GM21723 (cell line): Measurements from ENCODE around the gene SPINDOC.
"Not testable (repeated sequence)": the region's sequence is repeated elsewhere in the genome, so short reads cannot be mapped to it uniquely, and the experiment has no call there.

Experiments
- ATAC-seq: cut with Tn5 transposase; IDR thresholded peaks from one replicate; pipeline ENCODE4 v1.9.1; 2021; ENCODE audit warnings: mild to moderate bottlenecking, moderate library complexity; ENCODE audit not compliant: unreplicated experiment

The SPINDOC gene

DNA sequence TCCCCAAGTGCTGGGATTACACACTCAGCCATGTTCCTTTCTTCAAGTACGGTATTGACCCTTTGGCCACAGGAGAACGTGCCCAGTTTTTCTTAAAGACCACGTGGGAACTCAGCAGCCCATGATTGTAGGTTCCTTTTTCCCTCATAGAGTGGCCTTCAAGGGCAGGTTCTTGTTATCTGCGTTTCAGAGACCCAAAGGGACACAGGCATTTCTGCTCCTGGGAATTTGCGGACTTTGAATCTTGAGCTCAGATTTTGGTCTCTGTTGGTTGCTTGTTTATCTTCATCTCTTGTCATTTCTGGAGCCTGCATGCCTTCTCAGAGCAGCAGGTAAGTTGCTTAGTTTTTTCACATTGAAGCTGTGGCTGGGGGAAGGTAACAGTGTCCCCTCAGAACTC, 37.7 kb downstream of the SPINDOC start:
- no peak for ATAC-seq

DNA sequence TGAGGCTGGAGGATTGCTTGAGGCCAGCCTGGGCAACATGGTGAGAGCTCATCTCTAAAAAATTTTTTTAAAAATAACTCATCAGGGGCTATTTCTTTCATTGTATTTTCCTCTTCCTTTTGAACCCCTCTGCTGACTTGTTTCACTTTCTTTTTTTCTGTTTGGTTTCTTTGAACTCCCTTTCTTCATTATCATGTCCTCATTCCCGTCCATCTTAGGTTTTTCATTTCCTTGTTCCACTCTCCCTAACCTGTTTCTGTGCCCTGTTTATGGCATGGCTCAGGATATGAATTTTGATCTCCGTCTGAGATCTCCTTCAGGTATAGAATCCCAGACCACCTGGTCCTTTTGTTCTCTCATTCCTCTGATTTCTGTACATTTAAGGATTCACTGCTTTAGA, 38.1 kb downstream of the SPINDOC start:
- ATAC-seq, result no peak

DNA sequence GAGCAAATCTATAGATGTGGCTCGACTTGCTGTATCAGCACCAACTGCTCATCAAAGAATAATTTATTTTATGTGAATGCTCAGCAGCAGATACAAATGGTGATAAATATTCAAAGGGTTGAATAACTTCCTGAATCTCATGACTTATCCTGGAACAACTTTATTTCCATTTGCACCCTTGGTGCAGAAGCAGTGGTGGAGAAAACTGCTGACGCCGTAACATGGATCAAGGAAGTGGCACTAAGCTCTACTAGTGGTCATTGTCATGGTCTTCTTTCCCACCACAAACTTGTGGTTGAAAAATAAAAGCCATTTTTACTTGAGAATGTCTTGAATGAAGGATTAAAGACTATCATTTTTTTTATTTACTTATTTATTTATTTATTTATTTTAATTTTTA, 40.2 kb downstream of the SPINDOC start:
- ATAC-seq, result no peak

DNA sequence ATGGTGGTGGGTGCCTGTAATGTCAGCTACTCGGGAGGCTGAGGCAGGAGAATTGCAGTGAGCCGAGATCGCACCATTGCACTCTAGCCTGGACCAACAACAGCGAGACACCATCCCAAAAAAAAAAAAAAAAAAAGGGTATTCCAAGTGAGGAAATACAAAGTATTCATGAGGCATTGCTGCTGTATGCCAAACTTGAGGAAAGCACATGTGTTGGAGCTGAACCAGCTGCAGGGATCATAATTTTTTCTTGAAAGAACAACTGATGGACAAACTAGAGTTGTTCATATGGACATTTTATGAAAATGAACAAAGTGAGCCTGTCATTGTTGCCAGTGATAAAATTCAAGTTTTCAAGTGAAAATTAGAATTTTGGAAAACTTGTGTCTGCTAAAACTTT, 41.4 kb downstream of the SPINDOC start:
- ATAC-seq, result no peak

DNA sequence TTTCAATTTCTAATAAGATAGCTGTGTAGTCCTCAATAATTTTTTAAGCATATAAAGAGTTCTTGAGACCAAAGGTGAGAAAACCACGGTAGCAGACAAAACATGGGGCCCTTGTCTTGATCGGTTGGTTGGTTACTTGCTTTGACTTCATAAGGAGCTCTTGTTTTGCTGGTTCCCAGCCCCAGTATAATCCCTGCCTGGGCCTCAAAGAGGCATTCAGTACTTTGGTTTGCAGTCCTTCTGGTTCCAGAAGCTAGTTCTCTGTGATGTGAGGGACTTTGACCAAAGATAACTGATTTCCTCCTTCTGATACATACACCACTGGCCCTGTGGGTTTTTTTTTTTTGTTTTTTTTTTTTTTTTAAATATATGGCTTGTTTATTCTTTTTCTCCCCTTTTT, 42.7 kb downstream of the SPINDOC start:
- ATAC-seq, result no peak

DNA sequence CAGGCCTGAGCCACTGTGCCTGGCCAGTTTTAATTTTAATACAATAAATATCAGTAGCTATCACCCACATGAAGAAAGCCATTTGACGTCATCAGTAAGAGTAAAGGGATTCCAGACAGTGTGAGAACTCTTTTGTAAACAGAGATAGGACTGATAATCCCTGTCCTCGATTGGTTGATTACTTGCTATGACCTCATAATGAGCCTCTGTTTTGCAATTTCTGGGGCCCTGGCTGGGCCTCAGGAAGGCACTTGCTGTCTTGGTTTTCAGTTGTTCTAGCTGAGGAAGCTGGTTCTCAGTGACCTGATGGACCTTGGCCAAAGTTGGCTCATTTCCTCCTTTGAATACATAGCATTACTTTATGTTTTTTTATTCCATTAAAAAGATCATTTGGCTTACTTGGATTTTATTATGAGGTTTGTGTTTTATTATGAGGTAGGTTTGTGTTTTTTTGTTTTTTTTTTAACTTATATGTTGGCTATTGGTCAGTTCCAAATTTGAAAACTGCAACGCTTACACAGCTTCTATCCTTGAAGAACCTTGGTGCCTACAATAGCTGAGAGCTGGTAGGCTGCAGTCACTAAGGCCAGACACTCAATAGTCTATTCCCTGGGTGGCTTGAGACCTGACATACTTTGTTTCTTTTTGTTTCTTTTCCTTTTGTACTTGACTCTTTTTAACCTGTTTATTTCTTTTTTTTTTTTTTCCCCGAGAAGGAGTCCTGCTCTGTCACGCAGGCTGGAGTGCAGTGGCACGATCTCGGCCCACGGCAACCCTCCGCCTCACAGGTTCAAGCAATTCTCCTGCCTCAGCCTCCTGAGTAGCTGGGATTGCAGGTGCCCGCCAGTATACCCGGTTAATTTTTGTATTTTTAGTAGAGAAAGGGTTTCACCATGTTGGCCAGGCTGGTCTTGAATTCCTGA, 45.6 kb downstream of the SPINDOC start:
- no peak for ATAC-seq

DNA sequence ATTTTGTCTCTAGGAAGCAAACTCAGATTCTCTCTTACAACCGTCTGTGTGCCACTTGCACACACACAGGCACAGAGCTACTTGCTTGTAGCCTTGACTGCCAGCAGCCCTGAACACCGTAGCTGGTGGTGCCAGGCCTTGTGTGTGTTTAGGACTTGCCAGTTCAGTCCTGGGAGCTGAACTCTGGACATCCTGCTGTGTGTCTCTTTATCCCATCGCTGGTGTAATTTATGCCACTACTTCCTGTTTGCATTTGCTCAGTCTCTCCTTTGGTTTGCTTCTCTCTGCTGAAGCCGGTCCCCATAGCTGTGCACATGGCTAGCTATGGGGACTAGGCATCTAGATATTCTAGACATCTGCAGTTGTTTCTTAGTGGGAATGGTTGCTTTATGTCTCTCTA, 49.7 kb downstream of the SPINDOC start:
- no peak for ATAC-seq

DNA sequence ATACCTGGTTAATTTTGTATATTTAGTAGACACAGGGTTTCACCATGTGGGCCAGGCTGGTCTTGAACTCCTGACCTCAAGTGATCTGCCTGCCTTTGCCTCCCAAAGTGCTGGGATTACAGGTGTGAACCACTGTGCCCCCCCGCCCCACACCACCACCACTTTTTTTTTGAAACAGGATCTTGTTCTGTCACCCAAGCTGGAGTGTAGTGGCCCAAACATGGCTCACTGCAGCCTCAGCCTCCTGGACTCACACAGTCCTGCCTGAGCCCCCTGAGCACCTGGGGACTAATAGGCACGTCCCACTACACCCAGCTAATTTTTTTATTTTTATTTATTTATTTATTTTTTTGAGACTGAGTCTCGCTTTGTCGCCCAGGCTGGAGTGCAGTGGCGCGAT, 50.4 kb downstream of the SPINDOC start:
- not testable (repeated sequence) for ATAC-seq

DNA sequence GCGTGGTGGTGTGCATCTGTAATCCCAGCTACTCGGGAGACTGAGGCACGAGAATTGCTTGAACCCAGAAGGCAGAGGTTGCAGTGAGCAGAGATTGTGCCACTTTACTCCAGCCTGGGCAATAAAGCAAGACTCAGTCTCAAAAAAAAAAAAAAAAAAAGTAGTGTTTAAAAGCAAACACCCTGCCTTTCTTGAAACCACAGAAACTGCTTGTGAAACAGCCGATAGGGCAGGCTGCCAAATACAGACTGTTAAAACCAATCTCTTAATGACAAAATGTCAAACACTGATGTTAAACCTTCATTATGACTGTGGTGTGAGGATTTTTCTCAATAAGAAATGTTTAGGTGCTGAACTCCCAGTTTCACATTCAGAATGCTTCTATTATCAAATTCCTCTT, 53.0 kb downstream of the SPINDOC start:
- peak; percentile 80 for ATAC-seq

DNA sequence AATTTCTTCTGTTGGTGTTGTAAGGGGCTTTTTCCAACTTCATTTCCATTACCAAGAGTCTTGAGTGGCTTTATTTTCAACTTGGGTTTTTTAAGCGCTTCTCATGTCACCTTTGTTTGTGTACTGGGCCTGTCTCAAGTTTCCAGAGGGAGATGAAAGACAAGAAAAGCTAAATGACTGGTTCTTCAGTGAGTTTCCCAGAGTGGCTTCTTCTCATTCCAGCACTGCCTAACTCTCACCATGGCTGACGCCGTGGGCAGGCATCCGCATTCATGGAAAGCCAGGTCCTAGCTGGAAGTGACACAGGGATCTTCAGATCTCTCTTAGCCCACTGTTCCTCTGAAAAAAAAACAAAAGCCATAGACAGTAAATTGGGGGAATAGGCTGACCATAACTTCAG, 54.3 kb downstream of the SPINDOC start:
- no peak for ATAC-seq

DNA sequence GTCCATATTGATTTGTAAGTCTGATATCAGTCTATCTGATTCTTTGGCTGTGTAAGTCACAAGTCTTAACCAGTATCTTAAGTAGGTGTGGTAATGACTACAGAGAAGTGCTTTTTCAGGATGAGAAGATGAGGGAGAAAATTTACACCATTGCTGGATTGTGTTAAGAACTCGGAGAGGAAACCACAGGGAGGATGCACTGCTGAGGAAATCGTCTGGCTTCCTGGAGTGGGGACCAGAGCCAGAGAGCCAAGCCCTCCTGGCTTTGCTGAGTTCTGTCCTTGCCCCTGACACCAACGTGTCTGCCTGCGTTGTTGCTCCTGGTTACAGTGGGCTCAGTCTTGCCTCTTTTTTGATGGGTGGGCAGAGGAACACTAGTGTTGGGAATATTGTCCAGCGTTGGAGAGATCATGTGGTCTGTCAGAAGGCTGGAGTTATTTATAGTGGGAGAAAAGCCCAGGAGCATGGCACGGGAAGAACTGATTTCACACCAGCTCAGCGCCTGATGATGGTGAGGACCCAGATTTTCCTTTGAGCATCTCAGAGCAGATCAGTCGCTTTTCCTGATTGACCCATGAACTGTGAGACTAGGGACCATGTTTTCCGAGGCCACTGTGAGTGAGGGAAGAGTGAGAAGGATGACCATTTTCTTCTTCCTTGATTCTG, 55.3 kb downstream of the SPINDOC start:
- no peak for ATAC-seq

DNA sequence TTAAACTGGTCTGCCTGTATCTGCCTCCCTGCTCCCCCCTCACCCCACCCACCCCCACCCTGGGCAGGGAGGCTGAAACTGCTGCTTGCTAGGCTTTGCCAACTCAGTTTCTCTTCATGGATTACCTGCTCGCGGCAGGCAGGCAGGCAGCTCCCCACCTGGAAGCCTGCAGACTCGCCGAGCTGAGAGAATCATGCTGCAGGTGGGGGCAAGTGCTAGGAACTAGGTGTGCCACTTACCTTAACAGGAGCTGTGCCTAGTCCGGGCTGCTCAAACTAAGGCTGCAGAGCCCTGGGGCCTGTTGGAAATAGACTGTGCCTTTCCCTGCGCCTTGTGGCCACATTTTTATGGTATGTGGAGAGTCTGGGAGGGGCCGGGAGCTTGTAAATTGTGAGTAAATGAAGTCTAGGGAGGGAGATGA, 55.9 kb downstream of the SPINDOC start:
- no peak for ATAC-seq

DNA sequence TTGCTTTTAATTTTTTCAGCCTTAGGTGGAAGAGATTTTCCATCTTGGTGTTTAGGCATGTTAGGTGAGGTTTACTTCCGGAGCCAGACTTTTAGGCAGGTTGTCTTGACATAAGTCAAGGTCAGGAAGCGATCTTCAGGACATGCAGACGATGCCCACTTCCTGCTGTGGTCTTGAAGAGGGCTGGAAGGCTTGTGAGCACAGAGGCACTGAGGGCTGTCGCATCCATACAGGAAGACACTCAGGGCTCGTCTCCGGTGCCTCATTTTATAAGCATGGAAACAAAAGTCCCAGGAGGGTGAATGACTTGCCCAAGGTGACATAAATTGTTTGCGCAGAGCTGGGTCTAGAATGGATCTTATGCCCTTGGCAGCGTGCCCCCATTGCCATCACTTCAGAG, 56.4 kb downstream of the SPINDOC start:
- no peak for ATAC-seq

DNA sequence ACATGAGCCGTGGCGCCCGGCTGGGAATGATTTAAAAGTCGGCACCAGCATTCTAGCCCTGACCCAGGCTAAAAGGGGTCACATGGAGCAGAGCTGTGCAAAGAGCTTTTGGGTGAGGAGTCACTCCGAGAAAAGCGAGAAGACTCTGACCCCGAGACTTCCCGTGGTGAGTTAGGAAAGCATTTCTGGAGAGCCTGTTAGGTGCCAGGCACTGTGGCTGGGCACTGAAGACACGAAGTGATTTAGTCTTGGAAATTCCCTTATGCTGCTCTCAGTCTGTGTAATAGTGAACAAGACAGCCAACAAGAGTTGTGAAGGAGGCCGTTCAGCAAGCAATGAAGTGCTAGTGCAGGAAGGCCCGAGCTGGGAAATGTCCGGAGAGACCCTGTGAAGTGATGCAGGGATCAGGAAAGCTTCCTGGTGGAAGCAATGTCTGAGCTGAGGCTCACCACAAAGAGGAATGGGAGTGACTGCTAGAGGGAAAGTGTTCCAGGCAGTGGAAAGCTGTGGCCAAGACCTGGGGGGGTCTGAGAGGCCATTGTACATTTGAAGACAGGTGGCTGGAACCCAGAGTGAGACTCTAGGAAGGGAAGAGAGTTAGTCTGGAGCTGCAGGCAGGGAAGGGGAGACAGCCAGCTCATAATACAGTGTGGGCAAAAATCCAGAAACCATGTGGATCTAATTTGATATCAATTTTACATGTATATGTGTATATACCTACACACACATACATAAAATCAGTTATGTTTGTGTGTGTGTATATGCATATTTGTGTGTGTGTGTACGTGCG, 57.3 kb downstream of the SPINDOC start:
- no peak for ATAC-seq

DNA sequence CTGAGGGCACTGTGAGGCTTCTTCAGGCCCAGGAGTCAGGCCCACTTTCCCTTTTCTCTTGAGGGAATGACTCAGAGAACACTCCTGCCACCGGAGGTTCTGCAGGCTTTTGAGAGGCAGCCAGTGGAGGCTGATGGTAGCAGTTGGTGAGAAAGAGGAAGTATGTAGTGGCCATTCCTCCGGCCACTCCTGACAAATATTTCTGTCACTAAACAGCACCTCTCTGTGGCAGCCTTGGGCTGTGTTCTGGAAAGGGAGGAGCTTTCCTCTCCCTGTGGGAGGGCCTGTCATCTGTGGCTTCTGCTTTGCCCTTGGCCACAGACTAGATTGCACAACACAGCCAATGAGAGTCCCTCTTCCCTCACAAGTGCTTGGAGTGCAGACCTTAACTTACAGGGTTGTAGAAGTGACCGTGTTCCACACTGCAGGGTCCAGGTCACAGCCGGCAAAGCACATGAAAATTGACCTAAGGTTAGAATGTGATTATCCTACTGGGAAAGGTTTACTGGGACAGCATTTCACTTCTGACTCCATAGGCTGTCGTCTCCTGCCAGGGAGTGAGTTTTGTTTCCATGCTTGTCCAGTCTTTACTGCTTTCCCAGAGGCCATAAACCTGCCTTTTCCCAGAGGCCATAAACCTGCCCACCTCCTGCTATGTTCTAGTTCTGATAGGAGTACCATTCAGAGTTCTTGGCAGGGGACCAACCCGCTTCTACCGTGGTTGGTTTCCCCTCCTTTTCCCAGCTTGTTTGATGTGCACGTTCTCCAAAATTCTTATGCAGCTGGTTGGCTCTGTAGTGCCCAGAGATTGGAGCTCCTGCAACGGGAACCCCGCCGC, 58.9 kb downstream of the SPINDOC start:
- peak; percentile 94 for ATAC-seq

DNA sequence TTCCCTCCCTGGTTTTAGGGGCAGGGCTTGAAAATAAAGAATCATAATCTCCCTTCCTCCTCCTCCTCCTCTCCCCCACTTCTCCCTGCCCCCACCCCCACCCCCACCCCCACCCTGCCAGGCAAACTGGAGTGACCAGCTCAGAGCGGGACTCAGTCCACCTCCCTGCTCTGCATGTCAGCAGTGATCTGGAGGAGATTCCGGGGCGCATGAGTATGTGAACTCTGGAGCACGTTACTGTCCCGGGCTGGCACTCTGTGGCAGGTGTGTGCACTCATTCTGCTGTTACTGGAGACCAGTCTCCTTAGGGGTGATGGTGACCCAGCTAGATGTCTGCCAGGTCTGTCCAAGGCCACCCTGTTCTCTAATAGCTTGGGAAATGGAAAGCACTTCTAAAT, 59.5 kb downstream of the SPINDOC start:
- no peak for ATAC-seq

DNA sequence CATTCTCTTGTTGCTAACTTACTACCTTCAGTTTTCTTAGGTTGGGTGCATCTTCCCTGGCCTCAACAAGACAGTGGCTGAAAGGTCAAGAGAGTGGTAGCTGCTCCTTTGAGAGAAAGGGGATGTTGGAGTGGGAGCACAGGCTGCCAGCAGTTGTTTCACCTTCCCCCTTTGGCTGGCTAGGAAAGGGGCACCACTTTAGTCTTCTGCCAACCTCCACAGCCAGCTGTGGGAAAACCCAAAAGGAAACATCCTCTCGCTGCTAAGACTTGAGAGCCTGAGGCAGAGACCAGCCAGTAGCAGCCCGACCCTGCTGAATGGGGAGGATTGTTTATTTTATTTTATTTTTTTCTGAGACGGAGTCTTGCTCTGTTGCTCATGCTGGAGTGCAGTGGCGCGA, 60.1 kb downstream of the SPINDOC start:
- ATAC-seq, result no peak

DNA sequence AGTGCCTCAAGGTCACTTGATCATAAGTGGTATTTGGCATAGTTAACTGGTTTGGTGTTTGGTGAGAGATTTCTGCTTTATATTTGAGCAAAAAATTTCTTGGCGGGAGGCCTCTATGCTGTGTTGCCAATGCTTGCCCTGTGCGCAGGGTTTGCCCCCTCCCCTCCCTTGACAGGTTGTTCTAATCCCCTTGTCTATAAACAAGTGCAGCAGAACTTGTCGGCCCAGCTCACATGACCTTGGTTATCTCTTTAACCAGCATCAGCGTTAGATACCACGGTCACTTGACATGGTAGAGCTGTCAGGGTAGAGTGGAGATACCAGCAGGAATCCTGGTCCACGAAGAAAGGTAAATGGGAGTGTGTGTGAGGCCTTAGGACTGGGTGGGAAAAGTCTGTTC, 61.3 kb downstream of the SPINDOC start:
- no peak for ATAC-seq

DNA sequence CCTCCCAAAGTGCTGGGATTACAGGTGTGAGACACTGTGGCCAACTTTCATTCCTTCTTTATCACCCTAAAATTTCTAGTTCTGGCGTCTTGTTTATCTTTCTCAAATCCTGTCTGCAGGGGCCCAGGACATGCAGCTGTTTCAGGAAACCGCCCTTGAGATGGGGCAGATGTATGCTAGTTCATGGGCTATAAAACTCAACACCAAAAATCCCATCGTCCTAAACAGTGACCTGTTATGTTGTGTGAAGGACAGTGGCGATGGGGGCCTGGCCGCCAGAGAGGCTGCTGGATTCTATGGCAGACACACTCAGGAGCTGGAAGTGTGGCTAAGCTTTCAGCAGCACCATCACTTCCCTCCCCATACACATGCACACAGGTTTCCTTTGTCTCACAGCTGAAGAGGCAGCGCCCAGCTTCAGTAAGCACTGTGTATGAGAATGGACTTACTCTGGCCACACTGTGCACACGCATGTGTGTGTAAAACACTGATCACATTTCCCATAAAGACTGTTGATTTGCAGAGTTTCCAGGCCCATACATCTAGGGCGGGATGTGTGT, 62.3 kb downstream of the SPINDOC start:
- ATAC-seq, result no peak

DNA sequence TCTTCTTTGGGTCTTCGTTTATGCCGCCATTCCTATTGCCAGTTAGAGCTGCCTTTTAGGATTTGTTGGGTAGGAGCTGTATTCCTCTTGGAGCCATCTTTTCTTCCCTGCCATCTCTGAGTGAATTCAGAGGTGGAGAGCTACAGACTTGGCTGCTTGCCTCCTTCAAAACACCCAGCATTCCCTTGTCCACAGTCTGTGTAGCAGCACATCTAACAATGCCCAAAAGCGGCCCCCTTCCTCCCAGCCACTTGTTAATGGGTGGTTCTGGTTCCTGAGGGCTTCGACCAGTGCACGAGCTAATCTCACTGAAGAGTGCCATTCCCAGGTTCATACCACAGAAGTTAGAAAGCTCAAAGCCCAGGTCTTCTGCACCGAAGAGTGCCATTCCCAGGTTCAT, 63.4 kb downstream of the SPINDOC start:
- ATAC-seq, result no peak
